PC-3 (cell line): Measurements from ENCODE around the gene FLII. TPM values are rescaled to one million over a fixed set of nuclear protein-coding genes. Genes with fewer than 3 reads are reported as not detected.

Source experiments
- ATAC-seq: fragments of 200-7000 bp; cut with Tn5 transposase; 2 replicates; pipeline ENCODE4 v1.9.1; 2020; ENCODE audit warnings: mild to moderate bottlenecking, moderate library complexity
- BruUV-seq: library from RNA; stranded (reverse); fragments of 400-500 nt; replicated peaks from 2 replicates; lab custom pipeline; 2021; lab: Mats Ljungman, UMichigan
- CTCF ChIA-PET: fragments of 300-600 bp; sonication (Branson Sonifier 250); formaldehyde crosslinking; loops from one replicate; lab custom pipeline; 2022; ENCODE audit warnings: antibody characterized with exemption; lab: Charles Lee
- POLR2A ChIA-PET: fragments of 300-600 bp; sonication (Branson Sonifier 250); formaldehyde crosslinking; loops from one replicate; lab custom pipeline; 2022; ENCODE audit warnings: antibody characterized with exemption; ENCODE audit not compliant: unreplicated experiment; lab: Charles Lee
- DNase-seq: peaks from one replicate; pipeline ENCODE4 v3.0.0-alpha.2; 2015
- H2AFZ ChIP-seq: fragments of 300-600 bp; sonication (generic); 2 replicates; pipeline ENCODE4 v1.6.0; 2016; ENCODE audit warnings: antibody characterized with exemption, low read length
- H3F3A ChIP-seq: fragments of 300-600 bp; sonication (generic); one replicate; pipeline ENCODE4 v1.6.0; 2017; ENCODE audit warnings: antibody characterized with exemption, low read length, control low read depth, mild to moderate bottlenecking; ENCODE audit not compliant: unreplicated experiment
- H3K27ac ChIP-seq: fragments of 300-600 bp; sonication (generic); 2 replicates; pipeline ENCODE4 v1.5.1; 2016; ENCODE audit warnings: mild to moderate bottlenecking, low read length
- H3K27me3 ChIP-seq: fragments of 300-600 bp; sonication (generic); 2 replicates; pipeline ENCODE4 v1.6.1; 2016; ENCODE audit warnings: low read length, mixed read lengths
- H3K36me3 ChIP-seq: fragments of 300-600 bp; sonication (generic); 2 replicates; pipeline ENCODE4 v1.6.1; 2016; ENCODE audit warnings: low read depth, mixed run types, low read length, mixed read lengths
- H3K4me1 ChIP-seq: fragments of 300-600 bp; sonication (generic); 2 replicates; pipeline ENCODE4 v1.5.1; 2016; ENCODE audit warnings: low read length; ENCODE audit not compliant: insufficient read depth
- H3K4me2 ChIP-seq: fragments of 300-600 bp; sonication (generic); 2 replicates; pipeline ENCODE4 v1.6.0; 2016; ENCODE audit warnings: low read length
- H3K4me3 ChIP-seq: fragments of 300-600 bp; sonication (generic); 2 replicates; pipeline ENCODE4 v1.5.1; 2016; ENCODE audit warnings: mild to moderate bottlenecking, low read length, mixed read lengths
- H3K79me2 ChIP-seq: fragments of 300-600 bp; sonication (generic); 2 replicates; pipeline ENCODE4 v1.6.1; 2017; ENCODE audit warnings: low read length, mixed read lengths
- H3K9ac ChIP-seq: fragments of 300-600 bp; sonication (generic); 2 replicates; pipeline ENCODE4 v1.6.0; 2016; ENCODE audit warnings: mild to moderate bottlenecking, low read length
- H3K9me2 ChIP-seq: fragments of 300-600 bp; sonication (generic); replicated peaks from 2 replicates; pipeline ENCODE4 v1.6.1; 2016; ENCODE audit warnings: mixed run types, low read length, mixed read lengths
- H3K9me3 ChIP-seq: fragments of 300-600 bp; sonication (generic); 2 replicates; pipeline ENCODE4 v1.6.1; 2016; ENCODE audit warnings: low read length, mixed read lengths
- H4K20me1 ChIP-seq: fragments of 300-600 bp; sonication (generic); 2 replicates; pipeline ENCODE4 v1.6.1; 2016; ENCODE audit warnings: low read length, mixed read lengths
- EZH2 ChIP-seq: fragments of 300-600 bp; sonication (generic); IDR thresholded peaks from one replicate; pipeline ENCODE4 v1.6.1; 2017; ENCODE audit warnings: antibody characterized with exemption, mild to moderate bottlenecking, low read length; ENCODE audit not compliant: unreplicated experiment
- EZH2phosphoT487 ChIP-seq: fragments of 300-600 bp; sonication (generic); IDR thresholded peaks from 2 replicates; pipeline ENCODE4 v1.6.1; 2018; ENCODE audit warnings: mild to moderate bottlenecking, antibody characterized with exemption, low read length, borderline replicate concordance
- intact Hi-C: fragments of 100-400 bp; cut with micrococcal nuclease; formaldehyde crosslinking; loops from 2 replicates; pipeline ENCODE4 v1.9.0; 2023
- total RNA-seq: library from RNA; depleted of rRNA; stranded (reverse); fragments of >200 nt; gene quantifications from 2 replicates; pipeline ENCODE4 v1.2.3, GENCODE V29; 2014
- TF ChIP-seq, protein P1 (sequence below): fragments of 300-600 bp; sonication (generic); conservative IDR thresholded peaks from 2 replicates; pipeline ENCODE4 v1.5.1; 2017; ENCODE audit warnings: antibody characterized with exemption, low read depth, mild to moderate bottlenecking, low read length

The FLII gene
- total RNA-seq, 1 experiment from 2014 or later, result 537 TPM

- BruUV-seq, result TSS peak; percentile 47
- Histone ChIP-seq H3K9ac (peak overlapping the region; percentile 68), H3K27me3 (no peaks in the 10 kb centered on the region), H3K36me3 (no peaks in the 10 kb centered on the region), H3K9me2 (no peaks in the 10 kb centered on the region), H3K4me1 (peaks cover 13% of the 10 kb centered on the region), H3F3A (no peaks in the 10 kb centered on the region), H3K27ac (no peak overlapping the region), H3K4me2 (peak overlapping the region; percentile 99), H3K4me3 (peak overlapping the region; percentile 88), H4K20me1 (no peaks in the 10 kb centered on the region), H3K9me3 (no peaks in the 10 kb centered on the region), H2AFZ (peak overlapping the region; percentile 87), H3K79me2 (peaks cover 37% of the 10 kb centered on the region)
- ATAC-seq (no peak; the same call in 1 of the 2 replicates), DNase-seq (no peak)
- intact Hi-C loops, result no loop called here
- ChIA-PET POLR2A (no interaction called here), CTCF (no interaction called here)
- TF ChIP-seq, protein P1, sequence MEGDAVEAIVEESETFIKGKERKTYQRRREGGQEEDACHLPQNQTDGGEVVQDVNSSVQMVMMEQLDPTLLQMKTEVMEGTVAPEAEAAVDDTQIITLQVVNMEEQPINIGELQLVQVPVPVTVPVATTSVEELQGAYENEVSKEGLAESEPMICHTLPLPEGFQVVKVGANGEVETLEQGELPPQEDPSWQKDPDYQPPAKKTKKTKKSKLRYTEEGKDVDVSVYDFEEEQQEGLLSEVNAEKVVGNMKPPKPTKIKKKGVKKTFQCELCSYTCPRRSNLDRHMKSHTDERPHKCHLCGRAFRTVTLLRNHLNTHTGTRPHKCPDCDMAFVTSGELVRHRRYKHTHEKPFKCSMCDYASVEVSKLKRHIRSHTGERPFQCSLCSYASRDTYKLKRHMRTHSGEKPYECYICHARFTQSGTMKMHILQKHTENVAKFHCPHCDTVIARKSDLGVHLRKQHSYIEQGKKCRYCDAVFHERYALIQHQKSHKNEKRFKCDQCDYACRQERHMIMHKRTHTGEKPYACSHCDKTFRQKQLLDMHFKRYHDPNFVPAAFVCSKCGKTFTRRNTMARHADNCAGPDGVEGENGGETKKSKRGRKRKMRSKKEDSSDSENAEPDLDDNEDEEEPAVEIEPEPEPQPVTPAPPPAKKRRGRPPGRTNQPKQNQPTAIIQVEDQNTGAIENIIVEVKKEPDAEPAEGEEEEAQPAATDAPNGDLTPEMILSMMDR, result no peak
- TF ChIP-seq EZH2phosphoT487 (no peak), EZH2 (no peak)
These were observed 32.1 kb downstream of the FLII start for GRCh38 chr17:18226284-18226945.

DNA sequence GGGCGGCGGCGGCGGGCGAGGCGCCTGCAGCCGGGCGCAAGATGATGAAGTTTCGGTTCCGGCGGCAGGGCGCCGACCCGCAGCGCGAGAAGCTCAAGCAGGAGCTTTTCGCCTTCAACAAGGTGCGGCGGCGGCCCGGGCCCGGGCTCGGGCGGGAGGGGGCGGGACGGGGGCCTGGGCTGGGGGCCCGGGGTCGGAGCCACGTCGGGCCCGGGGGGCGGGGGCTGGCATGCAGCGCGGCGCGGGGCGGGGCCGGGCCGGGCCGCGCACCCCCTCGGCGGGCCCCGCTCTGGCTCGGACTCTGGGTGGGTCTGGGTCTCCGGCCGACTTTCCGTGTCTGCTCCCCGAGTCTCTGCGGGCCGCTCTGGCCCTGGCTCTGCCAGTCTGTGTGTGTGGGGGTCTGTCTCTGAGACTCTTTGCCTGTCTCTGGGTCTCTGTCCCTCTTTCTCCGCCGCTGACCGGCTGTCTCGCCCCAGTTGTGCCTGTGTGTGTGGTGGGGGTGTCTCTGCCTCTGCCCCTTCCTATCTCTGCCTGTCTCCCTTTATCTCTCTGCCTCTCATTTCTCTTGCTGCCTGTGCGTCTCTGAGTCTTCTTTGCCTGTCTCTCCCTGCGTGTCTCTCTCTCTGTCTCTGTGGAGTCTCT, 32.8 kb downstream of the FLII start:
- no peak for DNase-seq
- CTCF ChIA-PET, result interaction anchor here (0.6 kb wide), 1 partner anchor 111 kb away, joined by 3 read pairs; no protein-coding TSS in a partner anchor

More for the DNA sequence above, 32.8 kb downstream of the FLII start:
- no TSS peak for BruUV-seq
- H4K20me1 ChIP-seq, result no peaks in the 10 kb centered on the region
- TF ChIP-seq EZH2 (no peak), EZH2phosphoT487 (no peak)
- TF ChIP-seq, protein P1, result no peak
- peak overlapping the region; percentile 99 for H3K4me2 ChIP-seq
- no peaks in the 10 kb centered on the region for H3K36me3 ChIP-seq
- H2AFZ ChIP-seq, result peak overlapping the region; percentile 87
- peaks cover 37% of the 10 kb centered on the region for H3K79me2 ChIP-seq
- H3K9ac ChIP-seq, result peak overlapping the region; percentile 68
- no peaks in the 10 kb centered on the region for H3K27me3 ChIP-seq
- H3K4me1 ChIP-seq, result peaks cover 19% of the 10 kb centered on the region
- H3K4me3 ChIP-seq, result peak overlapping the region; percentile 88
- POLR2A ChIA-PET, result interaction anchor here (0.6 kb wide), 1 partner anchor 83 kb away, joined by 21 read pairs; no protein-coding TSS in a partner anchor
- H3F3A ChIP-seq, result no peaks in the 10 kb centered on the region
- no peaks in the 10 kb centered on the region for H3K9me2 ChIP-seq
- peak; percentile 31 for ATAC-seq
- H3K27ac ChIP-seq, result no peak overlapping the region
- H3K9me3 ChIP-seq, result no peaks in the 10 kb centered on the region
- intact Hi-C loops, result no loop called here
